IPS-18a (cell line): ENCODE data around the gene SLC25A10.
A peak's percentile ranks its signal among the peaks of the same experiment; 100 is the strongest.

ENCODE experiments used
- H3K27ac ChIP-seq: one replicate; pipeline ENCODE4 v1.5.1; 2013; ENCODE audit warnings: low read length
- H3K27me3 ChIP-seq: one replicate; pipeline ENCODE4 v1.6.1; 2013; ENCODE audit warnings: mild to moderate bottlenecking, low read length; ENCODE audit not compliant: control insufficient read depth, insufficient read depth
- H3K36me3 ChIP-seq: one replicate; pipeline ENCODE4 v1.6.1; 2013; ENCODE audit warnings: low read depth, low read length; ENCODE audit not compliant: control insufficient read depth
- H3K4me1 ChIP-seq: one replicate; pipeline ENCODE4 v1.6.1; 2013; ENCODE audit warnings: low read depth, low read length; ENCODE audit not compliant: control insufficient read depth
- H3K4me3 ChIP-seq: one replicate; pipeline ENCODE4 v1.5.1; 2013; ENCODE audit warnings: low read length
- H3K9ac ChIP-seq: one replicate; pipeline ENCODE4 v1.6.1; 2013; ENCODE audit warnings: mild to moderate bottlenecking, low read length, moderate library complexity
- H3K9me3 ChIP-seq: one replicate; pipeline ENCODE4 v1.6.1; 2013; ENCODE audit warnings: low read depth, low read length; ENCODE audit not compliant: control insufficient read depth

Gene SLC25A10

GRCh38 chr17:81712468-81713003 is 452 bp downstream of the SLC25A10 start:
- Histone ChIP-seq H3K27ac (no peak overlapping the region), H3K36me3 (no peaks in the 10 kb centered on the region), H3K9ac (peak overlapping the region; percentile 39)

GRCh38 chr17:81713004-81713555 is 996 bp downstream of the SLC25A10 start:
- Histone ChIP-seq H3K4me1 (peaks cover 12% of the 10 kb centered on the region), H3K36me3 (peaks cover 5% of the 10 kb centered on the region)

More at GRCh38 chr17:81712468-81713003, 452 bp downstream of the SLC25A10 start:
- Histone ChIP-seq H3K27me3 (peaks cover 9% of the 10 kb centered on the region), H3K4me3 (peak overlapping the region; percentile 72), H3K4me1 (peaks cover 12% of the 10 kb centered on the region), H3K9me3 (no peaks in the 10 kb centered on the region)

DNA sequence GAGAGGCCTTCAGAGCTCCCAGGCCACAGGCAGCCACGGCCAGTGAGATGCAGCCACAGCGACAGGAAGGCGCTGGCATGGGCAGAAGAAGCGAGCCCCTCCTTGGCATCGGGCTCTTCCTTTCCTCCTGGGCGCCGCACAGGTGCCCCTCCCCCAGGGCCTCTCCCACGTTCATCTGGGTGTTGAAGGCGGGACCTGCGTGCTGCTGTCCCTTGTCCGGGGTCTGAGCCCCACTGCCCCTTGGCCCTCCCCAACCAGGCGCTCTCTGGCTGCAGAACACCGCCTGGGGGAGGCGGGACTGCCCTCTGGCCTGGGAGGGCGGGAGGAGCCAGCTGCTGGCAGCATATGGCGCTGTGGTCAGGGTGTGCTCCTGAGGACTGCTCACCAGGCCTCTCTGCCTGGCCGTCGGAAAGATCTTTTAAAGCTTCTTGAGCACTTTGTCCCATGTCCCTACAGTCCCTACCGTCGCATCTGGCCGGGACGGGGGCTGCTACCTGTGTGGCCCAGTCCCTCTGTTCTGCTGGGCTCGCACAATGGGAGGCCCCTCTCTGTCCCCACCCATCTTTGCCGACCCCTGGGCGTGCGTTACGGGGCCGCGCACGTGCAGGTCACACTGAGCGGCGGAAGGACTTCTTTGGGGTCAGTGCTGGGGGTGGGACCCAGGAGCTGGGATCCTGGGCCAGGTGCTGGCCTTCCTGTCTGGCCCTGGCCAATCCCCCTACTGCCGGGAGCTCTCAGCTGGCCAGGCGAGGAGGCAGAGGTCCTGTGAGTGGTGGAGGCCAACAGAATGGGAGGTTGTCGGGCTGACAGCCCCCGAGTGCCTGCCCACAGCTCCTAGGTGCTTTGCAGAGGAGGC is 1.7 kb downstream of the SLC25A10 start:
- Histone ChIP-seq H3K9me3 (no peaks in the 10 kb centered on the region), H3K27me3 (peaks cover 9% of the 10 kb centered on the region), H3K4me1 (peaks cover 12% of the 10 kb centered on the region), H3K36me3 (peaks cover 5% of the 10 kb centered on the region), H3K9ac (no peak overlapping the region), H3K4me3 (peak overlapping the region; percentile 72), H3K27ac (no peak overlapping the region)

More at GRCh38 chr17:81713004-81713555, 996 bp downstream of the SLC25A10 start:
- Histone ChIP-seq H3K27me3 (peaks cover 9% of the 10 kb centered on the region), H3K27ac (no peak overlapping the region), H3K4me3 (peak overlapping the region; percentile 72), H3K9me3 (no peaks in the 10 kb centered on the region), H3K9ac (peak overlapping the region; percentile 39)

DNA sequence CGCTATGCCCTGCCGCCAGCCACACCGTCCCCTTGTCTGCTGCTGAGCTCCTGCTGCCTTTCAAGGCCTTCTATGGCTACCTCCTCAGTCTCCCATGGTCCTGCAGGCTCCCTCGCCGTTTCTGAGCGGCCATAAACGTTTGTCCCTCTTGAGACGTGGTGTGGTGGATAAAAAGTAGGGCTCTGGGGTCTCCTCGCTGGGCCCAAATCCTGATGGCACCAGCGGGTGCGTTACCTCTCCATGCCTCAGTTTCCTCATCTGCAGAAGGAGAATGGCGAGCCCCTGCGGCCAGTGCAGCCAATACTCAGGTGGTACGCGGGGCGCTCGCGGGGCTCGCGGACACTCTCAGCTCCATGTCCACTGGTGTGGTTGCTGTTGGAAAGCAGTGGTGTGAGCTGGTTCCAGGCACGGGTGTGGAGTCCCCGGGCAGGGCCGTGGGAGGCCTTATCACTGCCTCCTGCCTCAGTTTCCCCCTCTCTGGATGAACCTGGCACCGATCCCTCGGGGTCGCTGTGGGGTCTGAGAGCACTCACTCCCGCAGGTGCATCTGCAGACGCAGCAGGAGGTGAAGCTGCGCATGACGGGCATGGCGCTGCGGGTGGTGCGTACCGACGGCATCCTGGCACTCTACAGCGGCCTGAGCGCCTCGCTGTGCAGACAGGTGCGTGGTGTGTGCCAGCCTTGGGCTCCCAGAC is 2.5 kb downstream of the SLC25A10 start:
- no peaks in the 10 kb centered on the region for H3K9me3 ChIP-seq
- peaks cover 9% of the 10 kb centered on the region for H3K27me3 ChIP-seq
- H3K4me1 ChIP-seq = peaks cover 12% of the 10 kb centered on the region
- peaks cover 5% of the 10 kb centered on the region for H3K36me3 ChIP-seq
- H3K4me3 ChIP-seq = no peak overlapping the region
- no peak overlapping the region for H3K9ac ChIP-seq
- H3K27ac ChIP-seq = no peak overlapping the region

DNA sequence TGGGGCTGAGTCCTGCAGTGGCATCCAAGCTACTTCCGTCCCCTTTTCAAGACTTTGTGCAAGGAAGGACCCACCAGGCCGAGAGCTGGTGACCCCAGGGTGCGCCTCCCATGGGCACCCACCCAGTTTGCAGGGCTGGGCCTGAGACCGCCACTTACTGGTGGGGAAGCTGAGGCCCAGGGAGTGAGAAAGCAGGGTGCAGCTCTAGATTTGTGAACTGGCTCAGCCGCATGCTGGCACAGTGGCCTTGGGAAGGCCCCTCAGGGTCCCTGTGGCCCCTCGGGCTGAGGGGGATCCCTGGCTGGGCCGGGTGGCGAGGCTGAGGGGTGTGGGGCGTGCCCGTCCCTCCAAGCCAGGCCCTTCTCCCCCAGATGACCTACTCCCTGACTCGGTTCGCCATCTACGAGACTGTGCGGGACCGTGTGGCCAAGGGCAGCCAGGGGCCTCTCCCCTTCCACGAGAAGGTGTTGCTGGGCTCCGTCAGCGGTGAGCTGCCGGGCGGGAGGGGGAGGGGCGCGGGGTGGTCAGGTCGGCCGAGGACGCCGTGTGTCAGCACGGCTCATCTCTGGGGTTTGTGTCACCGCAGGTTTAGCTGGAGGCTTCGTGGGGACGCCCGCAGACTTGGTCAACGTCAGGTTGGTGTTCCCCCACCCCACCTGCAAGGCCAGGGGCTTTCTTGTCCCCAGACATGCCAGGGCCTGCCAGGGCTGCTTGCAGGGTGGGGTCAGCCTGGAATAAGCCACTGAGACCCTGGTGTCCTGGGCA is 3.2 kb downstream of the SLC25A10 start:
- H3K27ac ChIP-seq = no peak overlapping the region
- H3K36me3 ChIP-seq = peaks cover 5% of the 10 kb centered on the region
- H3K27me3 ChIP-seq = peaks cover 9% of the 10 kb centered on the region
- H3K9me3 ChIP-seq = no peaks in the 10 kb centered on the region
- peaks cover 7% of the 10 kb centered on the region for H3K4me1 ChIP-seq
- no peak overlapping the region for H3K4me3 ChIP-seq
- H3K9ac ChIP-seq = no peak overlapping the region

GRCh38 chr17:81715872-81716673 is 4.0 kb downstream of the SLC25A10 start:
- no peak overlapping the region for H3K9ac ChIP-seq
- peaks cover 1% of the 10 kb centered on the region for H3K4me1 ChIP-seq
- H3K27ac ChIP-seq = no peak overlapping the region
- H3K27me3 ChIP-seq = peaks cover 3% of the 10 kb centered on the region
- H3K4me3 ChIP-seq = no peak overlapping the region
- H3K9me3 ChIP-seq = no peaks in the 10 kb centered on the region
- H3K36me3 ChIP-seq = peaks cover 5% of the 10 kb centered on the region

- H3K9me3 ChIP-seq = no peaks in the 10 kb centered on the region
- H3K9ac ChIP-seq = no peak overlapping the region
- H3K27ac ChIP-seq = no peak overlapping the region
- peaks cover 5% of the 10 kb centered on the region for H3K36me3 ChIP-seq
- H3K4me3 ChIP-seq = no peak overlapping the region
- no peaks in the 10 kb centered on the region for H3K4me1 ChIP-seq
- no peaks in the 10 kb centered on the region for H3K27me3 ChIP-seq
Measured at GRCh38 chr17:81716674-81716996, 4.6 kb downstream of the SLC25A10 start.

DNA sequence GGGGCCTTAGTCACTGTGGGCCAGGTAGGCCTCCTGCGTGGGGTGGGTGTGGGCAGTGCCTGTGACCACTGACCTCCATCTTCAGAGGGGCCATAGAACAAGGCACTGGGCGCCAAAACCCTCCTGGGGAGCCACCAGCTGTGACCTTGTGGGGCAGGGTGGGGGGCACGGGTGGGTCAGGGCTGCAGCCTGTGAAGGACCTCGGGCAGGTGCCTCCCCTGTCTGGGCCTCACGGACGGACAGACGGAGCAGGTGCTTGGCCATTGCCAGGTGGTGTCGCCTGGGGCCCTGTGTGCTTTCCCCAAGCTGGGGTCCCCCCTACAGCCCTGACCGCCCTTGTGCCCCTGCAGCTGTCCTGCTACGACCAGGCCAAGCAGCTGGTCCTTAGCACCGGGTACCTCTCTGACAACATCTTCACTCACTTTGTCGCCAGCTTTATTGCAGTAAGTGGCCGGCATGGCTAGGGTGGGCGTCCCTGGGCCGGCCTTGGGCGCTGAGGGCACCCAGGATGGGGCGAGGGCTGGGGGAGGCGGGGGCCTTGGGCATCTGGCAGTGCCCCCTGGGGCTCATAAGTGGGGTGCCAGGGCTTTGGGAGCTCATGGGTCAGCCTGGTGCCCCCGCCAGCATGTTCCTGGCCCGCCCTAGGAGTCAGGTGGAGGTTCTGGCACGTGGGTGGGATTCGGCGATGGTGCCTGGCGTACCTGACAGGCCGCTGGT is 5.1 kb downstream of the SLC25A10 start:
- Histone ChIP-seq H3K9me3 (no peaks in the 10 kb centered on the region), H3K4me1 (no peaks in the 10 kb centered on the region), H3K9ac (no peak overlapping the region), H3K27ac (no peak overlapping the region), H3K27me3 (no peaks in the 10 kb centered on the region), H3K36me3 (peaks cover 5% of the 10 kb centered on the region), H3K4me3 (no peak overlapping the region)

- Histone ChIP-seq H3K27ac (no peak overlapping the region), H3K27me3 (no peaks in the 10 kb centered on the region), H3K4me1 (no peaks in the 10 kb centered on the region), H3K4me3 (no peak overlapping the region), H3K9me3 (no peaks in the 10 kb centered on the region), H3K36me3 (peaks cover 5% of the 10 kb centered on the region), H3K9ac (no peak overlapping the region)
Measured at GRCh38 chr17:81717766-81718089, 5.6 kb downstream of the SLC25A10 start.
